Activated CD4-positive, CD25-positive, alpha-beta regulatory T cell treated with anti-CD3 and anti-CD28 coated beads, Interleukin-2, amount 50 U/mL, for 24 hours (primary cell): Measurements from ENCODE around the gene RRAGB.
"Not testable (repeated sequence)": the region's sequence is repeated elsewhere in the genome, so short reads cannot be mapped to it uniquely, and the experiment has no call there.

ENCODE experiments used
- ATAC-seq, 2 donors: fragments of 150-1000 bp; cut with Tn5 transposase; one replicate each; pipeline ENCODE4 v1.10.0; 2021; ENCODE audit warnings: mild to moderate bottlenecking in 1 of 2, moderate library complexity in 1 of 2

Gene RRAGB, protein sequence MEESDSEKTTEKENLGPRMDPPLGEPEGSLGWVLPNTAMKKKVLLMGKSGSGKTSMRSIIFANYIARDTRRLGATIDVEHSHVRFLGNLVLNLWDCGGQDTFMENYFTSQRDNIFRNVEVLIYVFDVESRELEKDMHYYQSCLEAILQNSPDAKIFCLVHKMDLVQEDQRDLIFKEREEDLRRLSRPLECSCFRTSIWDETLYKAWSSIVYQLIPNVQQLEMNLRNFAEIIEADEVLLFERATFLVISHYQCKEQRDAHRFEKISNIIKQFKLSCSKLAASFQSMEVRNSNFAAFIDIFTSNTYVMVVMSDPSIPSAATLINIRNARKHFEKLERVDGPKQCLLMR

DNA sequence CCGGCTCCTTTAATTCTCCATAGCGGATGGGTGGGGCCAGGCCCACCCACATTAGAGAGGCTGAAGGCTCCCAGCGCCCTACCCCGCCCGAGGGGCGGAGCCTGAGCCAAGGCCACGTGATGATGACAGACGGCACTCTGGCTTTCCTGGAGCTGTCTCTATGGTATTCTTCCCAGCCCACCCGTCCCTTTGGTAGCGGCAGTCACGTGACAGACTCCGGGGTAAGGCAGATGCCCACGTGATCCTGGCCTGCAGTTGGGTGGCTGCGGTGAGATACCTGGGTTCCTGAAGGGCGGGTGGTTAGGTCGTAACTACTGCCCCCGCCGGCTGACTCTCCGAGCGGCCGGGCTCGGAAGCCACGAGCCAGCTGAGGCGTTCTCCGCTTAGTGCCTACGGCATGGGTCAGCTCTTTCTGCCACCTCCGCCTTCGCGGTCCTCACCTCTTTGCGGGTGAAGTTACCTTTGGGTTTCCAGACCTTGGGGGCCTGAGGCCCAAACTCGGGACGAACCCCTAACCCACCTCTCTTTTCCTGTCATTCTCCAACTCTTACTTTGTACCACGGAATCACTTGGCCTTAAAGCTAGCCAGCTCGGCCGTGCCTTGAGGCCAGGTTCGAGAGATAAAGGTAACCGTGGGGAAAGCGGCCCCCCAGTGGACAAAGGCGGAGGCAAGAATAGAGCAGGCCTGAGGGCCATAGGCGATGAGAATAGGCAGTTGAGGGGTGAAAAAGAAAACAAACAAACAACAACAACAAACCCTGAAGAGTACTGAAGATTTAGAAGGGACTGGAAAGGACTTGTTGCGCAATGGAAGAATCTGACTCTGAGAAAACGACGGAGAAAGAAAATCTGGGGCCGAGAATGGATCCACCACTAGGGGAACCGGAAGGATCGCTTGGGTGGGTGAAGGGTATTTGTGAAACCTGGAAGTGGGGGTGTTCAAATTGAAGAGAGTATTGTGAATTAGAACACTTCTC lies at the start of gene RRAGB:
RRAGB (plus strand) TSS at position 229 of the 977 bp plus-strand sequence; CDS start at position 808, 579 bp downstream.
- peak; percentile 98 to 99 for ATAC-seq

DNA sequence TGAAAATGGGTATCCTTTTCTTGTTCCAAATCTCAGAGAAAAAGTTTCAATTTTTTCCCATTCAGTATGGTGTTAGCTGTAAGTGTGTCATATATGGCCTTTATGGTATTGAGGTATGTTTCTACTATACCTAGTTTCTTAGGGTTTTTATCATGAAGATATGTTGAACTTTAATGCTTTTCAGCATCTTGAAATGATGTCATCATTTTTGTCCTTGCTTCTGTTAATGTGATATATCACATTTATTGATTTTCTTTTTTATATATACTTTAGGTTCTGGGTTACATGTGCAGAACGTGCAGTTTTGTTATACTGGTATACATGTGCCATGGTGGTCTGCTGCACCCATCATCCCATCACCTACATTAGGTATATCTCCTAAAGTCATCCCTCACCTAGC lies 49.5 kb upstream of the RRAGB start:
- ATAC-seq: no peak

DNA sequence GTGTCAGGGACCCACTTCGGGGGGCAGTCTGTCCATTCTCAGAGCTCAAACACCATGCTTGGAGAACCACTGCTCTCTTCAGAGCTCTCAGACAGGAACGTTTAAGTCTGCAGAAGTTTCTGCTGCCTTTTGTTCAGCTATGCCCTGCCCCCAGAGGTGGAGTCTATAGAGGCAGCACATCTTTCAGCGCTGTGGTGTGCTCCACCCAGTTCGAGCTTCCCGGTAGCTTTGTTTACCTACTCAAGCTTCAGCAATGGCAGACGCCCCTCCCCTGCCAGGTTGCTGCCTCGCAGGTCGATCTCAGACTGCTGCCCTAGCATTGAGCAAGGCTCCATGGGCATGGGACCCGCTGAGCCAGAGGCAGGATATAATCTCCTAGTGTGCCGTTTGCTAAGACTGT lies 29.0 kb upstream of the RRAGB start:
- ATAC-seq: not testable (repeated sequence)

DNA sequence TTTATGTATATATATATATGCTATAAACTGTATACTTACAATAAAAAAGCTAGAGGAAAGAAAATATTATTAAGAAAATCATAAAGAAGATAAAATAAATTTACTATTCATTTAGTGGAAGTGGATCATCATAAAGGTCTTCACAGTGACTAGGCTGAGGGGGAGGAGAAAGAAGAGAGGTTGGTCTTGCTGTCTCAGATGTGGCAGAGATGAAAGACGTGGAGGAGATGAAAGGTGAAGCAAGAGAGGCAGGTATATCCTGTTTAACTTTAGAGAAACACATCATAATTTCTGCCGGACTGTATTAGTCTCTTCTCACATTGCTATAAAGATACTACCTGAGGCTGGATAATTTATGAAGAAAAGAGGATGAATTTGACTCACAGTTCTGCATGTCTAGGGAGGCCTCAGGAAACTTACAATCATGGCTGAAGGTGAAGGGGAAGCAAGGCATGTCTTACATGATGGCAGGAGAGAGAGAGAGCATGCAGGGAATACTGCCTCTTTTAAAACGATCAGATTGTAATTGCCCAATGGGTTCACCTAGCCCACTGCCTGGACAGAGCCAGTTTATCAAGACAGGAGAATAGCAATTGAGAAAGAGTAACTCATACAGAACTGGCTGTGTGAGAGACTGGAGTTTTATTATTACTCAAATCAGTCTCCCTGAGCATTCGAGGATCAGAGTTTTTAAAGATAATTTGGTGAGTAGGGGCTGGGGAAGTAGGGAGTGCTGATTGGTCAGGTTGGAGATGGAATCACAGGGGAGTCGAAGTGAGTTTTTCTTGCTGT lies 22.1 kb upstream of the RRAGB start:
- ATAC-seq: peak; percentile 68 to 79

DNA sequence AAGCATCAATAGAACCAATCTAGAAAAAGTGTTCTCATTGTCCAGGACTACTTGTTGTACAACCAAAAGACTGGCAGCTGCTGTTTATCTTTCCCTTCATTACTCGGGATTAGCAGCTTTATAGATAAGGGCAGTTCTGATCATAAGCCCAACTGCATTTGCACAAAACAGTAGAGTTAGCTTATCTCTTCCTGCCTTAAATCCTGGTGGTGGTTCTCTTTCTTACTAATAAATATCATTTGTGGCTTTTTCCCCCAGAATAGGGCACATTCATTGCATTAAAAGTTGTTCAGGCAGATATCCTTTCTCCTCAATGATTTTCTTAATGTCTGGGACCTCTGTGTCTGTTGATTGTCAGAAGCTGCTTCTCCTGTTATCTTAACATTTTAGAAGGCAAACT lies 20.2 kb upstream of the RRAGB start:
- no peak for ATAC-seq

DNA sequence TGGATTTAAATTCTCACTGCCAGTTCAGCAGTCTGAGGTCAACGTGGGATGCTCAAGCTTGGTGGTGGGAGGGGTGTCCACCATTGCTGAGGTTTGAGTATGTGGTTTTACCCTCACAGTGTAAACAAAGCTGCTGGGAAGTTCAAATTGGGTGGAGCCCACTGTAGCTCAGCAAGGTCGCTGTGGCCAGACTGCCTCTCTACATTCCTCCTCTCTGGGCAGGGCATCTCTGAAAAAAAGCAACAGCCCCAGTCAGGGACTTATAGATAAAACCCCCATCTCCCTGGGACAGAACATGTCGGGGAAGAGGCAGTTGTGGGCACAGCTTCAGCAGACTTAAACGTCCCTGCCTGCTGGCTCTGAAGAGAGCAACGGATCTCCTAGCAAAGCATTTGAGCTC lies 14.9 kb upstream of the RRAGB start:
- ATAC-seq: no peak

DNA sequence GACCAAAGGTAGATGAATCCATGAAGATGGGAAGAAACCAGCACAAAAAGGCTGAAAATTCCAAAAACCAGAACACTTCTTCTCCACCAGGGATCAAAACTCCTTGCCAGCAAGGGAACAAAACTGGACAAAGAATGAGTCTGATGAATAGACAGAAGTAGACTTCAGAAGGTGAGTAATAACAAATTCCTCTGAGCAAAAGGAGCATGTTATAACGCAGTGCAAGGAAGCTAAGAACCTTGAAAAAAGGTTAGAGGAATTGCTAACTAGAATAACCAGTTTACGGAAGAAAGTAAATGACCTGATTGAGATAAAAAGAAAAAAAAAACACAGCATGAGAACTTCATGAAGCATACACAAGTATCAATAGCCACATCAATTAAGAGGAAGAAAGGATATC lies 14.1 kb upstream of the RRAGB start:
- ATAC-seq: not testable (repeated sequence)

DNA sequence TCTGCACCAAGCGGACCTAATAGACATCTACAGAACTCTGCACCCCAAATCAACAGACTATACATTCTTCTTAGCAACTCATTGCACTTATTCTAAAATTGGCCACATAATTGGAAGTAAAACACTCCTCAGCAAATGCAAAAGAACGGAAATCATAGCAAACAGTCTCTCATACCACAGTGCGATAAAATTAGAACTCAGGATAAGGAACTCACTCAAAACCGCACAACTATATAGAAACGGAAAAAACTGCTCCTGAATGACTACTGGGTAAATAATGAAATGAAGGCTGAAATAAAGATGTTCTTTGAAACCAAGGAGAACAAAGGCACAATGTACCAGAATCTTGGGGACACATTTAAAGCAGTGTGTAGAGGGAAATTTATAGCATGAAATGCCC lies 12.5 kb upstream of the RRAGB start:
- not testable (repeated sequence) for ATAC-seq

DNA sequence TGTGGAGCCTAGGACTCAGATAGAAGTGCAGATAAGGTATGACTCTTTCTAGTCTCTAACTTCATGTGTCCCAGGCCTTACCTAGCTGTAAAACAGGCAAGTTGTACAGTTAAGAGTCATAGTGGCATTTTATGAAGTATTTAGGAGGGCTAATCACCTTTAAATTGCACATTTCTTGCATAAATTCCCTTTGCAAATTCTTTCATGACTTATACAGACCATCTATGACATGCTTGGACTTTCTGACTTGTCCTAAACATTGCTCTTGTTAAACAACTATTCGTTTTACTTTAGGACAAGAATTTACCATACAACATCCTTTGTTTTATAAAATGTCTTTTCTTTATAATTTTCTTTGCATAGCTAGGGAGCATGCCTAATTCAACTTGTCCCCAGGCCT lies 7.8 kb upstream of the RRAGB start:
- no peak for ATAC-seq

DNA sequence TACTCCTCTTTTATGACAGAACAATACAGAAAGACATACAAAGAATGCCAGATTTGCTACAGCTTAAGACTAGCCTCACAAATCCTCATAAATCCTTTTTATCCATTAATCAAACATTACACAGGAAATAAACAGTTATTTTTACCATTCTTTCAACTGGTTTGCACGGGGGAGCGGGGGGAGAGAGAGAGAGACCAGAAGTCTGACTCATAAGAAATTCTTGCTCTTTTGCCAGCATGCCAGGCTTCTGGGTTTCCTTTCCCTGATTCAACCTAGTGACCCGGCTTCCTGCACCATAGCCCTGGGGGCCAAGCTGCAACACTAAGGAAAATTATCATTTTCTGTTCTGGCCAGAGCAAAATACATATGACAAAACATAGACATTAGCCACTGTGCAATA lies 6.8 kb upstream of the RRAGB start:
- ATAC-seq: no peak

DNA sequence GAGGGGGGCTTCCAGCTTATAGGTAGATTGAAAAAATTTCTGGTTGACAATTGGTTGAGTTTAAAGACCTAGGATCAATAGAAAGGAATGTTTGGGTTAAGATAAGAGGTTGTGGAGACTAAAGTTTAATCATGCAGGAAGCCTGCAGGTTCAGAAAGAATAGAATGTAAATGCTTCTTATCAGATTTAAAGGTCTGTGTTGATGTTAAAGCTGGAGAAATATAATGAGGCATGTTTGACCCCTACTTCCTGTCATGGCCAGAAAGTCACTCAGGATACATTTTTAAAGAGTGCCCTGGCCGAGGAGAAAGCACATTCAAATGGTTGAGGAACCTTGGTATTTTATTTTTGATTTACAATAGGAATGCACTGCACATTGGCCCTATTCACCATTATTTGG lies 3.9 kb upstream of the RRAGB start:
- ATAC-seq: no peak

DNA sequence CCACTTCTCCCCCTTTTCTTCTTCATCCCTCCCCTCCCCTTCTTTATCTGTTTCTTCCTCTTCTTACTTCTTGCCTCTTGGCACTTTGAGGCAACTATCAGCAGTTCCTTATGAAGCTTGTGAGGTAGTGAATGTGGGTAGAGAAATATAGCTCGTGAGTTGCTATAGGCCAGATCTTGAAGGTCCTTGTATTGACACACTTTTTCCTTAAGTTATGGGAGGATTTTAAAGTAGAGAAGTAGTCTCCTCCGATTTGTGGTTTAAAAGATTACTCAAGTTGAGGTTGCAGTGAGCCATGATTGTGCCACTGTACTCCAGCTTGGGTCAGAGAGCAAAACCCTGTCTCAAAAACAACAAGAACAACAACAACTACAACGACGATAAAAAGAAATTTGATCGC lies 3.4 kb upstream of the RRAGB start:
- ATAC-seq: no peak

DNA sequence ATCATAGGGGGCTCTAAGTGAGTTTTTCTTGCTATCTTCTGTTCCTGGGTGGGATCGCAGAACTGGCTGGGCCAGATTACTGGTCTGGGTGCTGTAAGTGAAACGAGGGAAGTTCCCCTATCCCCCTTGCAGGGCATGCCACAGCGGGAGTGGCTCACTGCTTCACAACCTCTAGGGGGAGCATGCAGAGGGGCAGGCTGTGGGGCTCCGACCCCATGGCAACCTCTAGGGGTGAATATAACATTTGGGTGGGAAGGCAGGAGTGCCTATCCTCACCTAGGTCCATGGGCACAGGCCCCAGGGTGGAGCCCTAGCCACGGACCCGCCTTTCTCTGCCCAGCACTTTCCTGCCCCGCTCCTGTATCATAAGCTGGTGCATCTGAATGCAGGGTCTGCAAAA lies 1.7 kb upstream of the RRAGB start:
- no peak for ATAC-seq

DNA sequence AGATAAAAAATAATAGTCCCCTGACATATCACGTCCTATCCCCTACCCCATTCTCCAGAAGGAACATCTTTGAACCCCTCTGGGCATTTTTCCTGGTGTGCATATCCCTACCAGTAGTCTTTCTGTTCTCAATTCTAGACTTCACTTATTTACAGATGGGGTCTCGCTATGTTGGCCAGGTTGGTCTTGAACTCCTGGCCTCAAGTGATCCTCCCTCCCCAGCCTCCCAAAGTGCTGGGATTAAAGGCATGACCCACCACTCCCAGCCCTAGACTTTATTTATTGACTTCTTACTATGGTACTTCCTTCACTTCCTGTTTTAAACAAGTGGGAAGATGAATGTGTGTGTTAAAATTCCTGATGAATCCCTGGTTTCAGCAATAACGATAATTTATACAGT lies 612 bp upstream of the RRAGB start:
- ATAC-seq: no peak

DNA sequence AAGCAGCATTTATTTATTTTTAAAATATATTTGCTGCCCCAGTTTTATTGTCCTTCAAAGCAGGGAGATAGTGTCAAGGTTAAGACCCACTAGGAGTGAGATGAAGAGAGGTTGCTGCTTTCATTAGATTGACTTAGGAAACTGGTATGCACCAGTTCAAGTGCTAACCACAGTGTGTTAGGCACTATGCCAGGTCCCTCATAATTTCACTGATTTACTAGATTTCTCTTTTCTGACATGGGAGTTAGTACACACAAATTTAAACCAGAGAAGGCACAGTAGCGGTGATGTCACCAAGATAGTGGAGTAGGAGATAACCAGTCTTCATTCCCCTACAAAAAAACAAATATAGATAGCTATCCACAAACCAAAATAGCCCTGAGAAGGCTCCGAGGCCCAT lies 14.3 kb downstream of the RRAGB start:
- no peak for ATAC-seq

DNA sequence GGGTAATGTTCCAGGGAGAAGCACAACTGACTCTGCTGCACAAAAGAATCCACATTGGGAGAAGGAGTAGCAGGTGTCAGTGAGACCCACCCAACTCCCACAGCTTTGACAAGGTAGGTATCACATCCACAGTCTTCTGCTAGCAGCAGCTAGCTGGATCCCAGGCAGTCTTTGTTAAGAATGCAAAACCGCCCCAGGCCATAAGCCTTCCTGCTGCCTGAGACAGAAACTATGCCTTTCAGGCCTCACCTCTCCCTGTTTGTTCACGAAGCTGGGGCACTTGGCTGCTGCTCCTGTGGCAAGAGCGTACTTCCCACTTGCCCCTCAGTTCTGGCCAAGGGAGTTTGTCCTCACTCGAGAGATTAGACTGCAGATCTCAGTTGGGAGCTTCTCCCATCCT lies 21.4 kb downstream of the RRAGB start:
- ATAC-seq: no peak

DNA sequence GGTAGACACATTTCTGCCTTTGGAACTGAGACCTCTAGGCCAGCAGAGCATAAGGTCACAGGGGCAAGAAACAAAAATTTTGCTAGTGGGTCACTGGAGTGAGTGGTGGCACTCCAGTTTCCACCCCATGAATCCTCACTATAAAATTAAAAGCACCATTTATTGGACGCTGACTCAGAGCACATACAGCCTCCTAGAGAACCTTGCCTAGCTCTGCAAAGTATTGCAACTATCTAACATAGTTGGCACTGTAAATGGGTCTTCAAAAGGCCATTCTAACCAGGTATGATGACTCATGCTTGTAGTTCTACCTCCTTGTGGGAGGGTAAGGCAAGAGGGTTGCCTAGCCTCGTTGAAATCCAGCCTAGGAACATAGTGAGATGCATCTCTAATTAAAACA lies 25.1 kb downstream of the RRAGB start:
- no peak for ATAC-seq

DNA sequence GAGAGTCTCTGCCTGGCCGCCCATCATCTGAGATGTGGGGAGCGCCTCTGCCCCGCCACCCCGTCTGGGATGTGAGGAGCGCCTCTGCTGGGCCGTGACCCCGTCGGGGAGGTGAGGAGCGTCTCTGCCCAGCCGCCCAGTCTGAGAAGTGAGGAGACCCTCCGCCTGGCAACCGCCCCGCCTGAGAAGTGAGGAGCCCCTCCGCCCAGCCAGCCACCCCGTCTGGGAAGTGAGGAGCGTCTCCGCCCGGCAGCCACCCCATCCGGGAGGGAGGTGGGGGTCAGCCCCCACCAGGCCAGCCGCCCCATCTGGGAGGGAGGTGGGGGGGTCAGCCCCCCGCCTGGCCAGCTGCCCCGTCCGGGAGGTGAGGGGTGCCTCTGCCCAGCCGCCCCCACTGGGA lies 30.9 kb downstream of the RRAGB start:
- ATAC-seq: not testable (repeated sequence)

DNA sequence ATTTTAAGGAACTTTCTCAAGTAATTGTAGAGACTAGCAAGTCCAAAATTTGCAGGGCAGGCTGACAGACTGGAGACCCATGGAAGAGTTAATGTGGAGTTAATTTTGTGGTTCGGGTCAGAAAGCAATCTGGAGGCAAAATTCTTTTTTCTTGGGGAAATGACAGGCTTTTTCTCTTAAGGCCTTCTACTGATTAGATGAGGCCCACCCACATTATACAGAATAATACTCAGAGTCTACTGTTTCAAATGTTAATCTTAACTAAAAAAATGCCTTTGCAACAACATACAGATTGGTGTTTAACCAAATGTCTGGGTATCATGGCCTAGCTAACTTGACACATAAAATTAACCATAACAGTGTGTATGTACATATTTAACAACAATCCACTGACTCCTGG lies 32.7 kb downstream of the RRAGB start:
- no peak for ATAC-seq

DNA sequence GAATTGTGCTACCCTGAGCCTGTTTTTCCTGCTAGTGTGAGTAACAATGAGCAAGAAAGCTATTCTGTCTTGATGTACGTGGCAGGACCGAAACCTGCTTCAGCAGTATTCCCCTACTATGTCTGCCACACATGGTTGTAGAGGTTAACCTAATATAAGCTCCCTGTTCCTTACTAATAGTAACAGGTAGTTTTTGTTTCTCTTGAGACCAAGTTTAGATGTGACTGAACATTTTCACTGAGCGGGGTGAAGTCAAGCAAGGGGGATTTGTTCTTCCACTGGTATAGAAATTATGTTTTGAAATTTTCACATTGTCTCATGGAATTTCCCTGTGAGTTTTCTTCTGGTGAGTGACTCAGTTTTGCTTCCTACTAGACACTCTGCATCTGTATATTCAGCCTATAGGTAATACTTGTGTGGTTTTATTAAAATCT lies 37.3 kb downstream of the RRAGB start:
- peak; percentile 56 to 76 for ATAC-seq

DNA sequence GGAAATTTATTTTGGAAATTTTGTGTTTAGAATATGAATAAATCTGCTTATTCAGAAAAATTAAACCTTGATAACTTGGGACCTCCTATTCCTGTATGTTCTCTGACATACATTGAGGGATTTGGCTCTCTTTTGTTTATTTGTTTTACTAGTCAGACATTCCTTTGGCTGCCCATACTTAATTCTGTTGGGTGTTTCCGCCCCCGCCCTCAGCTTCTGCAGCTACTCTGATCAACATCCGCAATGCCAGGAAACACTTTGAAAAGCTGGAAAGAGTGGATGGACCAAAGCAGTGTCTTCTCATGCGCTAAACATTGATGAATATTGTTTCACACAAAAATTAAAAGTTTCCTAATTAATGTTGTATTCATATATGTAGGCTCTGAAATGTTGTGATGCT lies 40.5 kb downstream of the RRAGB start:
- ATAC-seq: no peak

DNA sequence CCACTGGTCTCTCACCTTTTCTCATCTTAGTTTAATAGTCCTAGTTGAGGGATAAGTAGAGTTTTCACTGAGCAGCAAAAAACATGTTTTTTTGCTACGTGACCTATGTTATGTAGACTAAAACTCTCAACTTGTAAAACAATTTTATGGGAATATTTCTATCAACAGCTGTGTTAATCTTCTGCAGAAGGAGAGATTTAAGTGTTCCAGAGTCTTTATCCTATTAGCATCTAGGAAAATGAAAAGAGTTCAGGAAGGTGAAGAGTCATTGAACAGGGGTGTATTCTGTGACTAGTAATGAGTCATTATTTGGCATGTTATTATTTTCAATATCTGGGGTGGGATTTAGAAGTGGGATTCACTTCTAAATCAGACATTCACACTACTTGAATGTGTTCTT lies 41.9 kb downstream of the RRAGB start:
- no peak for ATAC-seq

DNA sequence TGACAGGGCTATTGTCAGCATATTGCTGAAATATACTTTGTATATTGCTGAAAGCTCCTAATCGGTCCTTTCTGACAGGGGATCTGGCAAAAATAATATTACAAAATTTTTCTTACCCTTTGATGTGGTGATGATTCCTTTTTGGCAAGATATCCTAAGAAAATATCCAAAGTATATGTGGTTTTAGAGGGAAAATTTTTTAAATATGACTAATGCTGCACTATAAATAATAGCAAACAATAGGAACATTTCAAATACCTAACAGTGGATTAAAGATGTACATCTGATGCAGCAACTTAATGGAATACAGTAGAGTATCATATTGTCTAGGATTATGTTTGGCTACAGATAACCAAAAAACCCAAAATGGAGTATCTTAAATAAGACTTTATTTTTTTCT lies 49.6 kb downstream of the RRAGB start:
- ATAC-seq: no peak
